GM21528 (cell line): ENCODE results near the gene KLF7.
"Not testable (repeated sequence)": the region's sequence is repeated elsewhere in the genome, so short reads cannot be mapped to it uniquely, and the experiment has no call there.

Experiments used
- ATAC-seq: cut with Tn5 transposase; IDR thresholded peaks from one replicate; pipeline ENCODE4 v1.9.1; 2021; ENCODE audit warnings: mild to moderate bottlenecking, moderate library complexity; ENCODE audit not compliant: unreplicated experiment, low FRiP score

The KLF7 gene

DNA sequence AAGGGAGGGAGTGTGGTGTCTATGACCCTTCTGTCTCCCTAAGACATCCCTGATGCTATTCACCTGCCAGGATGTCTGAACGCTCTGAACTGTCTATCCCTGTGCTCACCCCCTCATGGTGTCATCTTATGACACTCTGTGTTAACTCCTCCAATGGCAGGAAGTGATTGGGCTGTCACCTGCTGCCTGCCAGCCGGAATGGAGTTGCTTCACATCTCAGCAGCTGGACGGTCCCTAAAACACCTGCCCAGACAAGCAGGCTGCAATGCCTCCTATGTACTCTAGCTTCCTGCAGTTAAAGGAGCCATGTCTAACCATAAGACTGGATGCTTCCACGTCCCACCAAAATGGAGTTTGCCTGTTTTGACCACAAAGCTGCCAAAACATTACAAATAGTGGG lies 126.5 kb downstream of the KLF7 start:
- no peak for ATAC-seq

DNA sequence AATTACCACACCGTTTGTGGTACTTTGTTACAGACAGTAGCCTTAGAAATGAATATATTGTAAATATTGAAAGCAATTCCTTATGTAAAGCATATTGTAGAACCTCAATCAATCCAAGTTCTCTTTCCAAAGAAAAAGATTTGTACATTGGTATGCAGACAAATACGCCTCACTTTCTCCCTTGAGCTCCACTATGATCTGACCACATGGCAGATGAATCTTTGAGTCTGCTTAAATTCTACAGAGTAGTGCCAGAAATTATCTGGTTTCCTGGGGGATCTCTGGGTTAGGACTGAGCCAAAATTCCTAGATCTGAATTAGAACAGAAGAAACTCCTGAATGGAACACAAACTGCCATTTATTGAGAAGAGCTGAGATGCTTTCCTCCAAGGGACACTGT lies 127.4 kb downstream of the KLF7 start:
- ATAC-seq, result no peak

DNA sequence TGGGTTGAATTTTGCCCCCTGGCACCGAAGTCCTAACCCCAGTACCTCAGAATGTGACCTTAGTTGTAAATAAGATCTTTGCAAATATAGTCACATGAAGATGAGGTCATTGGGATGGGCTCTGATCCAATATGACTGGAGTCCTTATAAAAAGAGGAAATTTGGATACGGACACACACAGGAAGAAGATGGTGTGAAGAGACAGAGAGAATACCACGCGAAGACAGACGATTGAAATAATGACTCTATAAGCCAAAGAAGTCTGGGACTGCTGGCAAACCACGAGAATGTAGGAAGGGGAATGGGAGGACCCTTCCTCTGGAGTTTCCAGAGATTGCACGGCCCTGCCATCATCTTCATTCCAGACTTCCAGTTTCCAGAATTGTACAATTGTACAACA lies 127.9 kb downstream of the KLF7 start:
- ATAC-seq, result no peak

DNA sequence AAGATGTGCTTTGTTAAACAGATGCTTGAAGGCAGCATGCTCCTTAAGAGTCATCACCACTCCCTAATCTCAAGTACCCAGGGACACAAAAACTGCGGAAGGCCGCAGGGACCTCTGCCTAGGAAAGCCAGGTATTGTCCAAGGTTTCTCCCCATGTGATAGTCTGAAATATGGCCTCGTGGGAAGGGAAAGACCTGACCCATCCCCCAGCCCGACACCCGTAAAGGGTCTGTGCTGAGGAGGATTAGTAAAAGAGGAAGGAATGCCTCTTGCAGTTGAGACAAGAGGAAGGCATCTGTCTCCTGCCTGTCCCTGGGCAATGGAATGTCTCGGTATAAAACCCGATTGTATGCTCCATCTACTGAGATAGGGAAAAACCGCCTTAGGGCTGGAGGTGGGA lies 128.7 kb downstream of the KLF7 start:
- not testable (repeated sequence) for ATAC-seq

DNA sequence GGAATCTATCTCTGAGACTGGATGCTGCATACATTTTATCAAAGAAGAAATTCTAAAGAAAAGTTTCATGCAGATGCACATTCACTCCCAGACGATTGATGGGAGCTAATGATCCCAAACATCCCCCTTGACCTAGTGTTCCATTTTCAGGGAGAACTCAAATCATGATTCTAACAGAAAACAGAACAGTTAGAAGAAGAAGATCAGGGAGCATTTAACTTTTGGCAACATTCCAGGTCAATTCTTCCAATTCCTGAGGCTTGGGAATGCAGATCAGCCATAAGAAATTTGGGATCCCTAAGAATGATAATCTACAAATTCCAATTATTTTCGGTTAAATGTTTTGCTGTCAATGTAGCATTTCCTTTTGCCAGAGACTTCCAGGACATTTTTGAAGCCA lies 129.9 kb downstream of the KLF7 start:
- ATAC-seq, result no peak

DNA sequence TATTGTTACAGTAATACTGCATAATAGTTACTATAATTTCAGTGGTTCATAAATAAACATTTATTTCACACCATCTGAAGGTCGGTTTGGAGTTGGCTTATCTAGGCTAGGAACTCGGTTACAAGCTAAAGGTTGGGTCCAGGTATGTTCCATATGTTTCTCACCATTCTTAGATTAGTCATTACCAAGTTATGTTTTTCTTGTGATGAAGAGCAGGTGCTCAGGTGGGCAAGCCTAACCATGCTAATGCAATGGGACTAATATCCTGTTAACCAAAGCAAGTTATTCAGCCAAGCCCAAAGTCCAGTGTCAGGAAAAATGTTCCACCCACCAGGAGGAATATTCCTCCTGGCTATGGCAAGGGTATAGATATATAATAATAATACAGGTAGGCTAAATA lies 133.3 kb downstream of the KLF7 start:
- ATAC-seq, result no peak
